Neural progenitor cell (in vitro differentiated cells): ENCODE results near the gene NKAIN2. TPM values are rescaled to one million over a fixed set of nuclear protein-coding genes. Genes with fewer than 3 reads are reported as not detected.

ENCODE experiments used
- DNase-seq: peaks from one replicate; pipeline ENCODE4 v3.0.0-alpha.2; 2016; ENCODE audit warnings: low spot score
- H2AFZ ChIP-seq: fragments of 200-600 bp; sonication (generic); replicated peaks from 2 replicates; pipeline ENCODE4 v1.6.1; 2016; ENCODE audit warnings: antibody characterized with exemption
- H3F3A ChIP-seq: fragments of 200-600 bp; sonication (generic); 2 replicates; pipeline ENCODE4 v1.6.1; 2016; ENCODE audit warnings: antibody characterized with exemption, low read depth
- H3K27ac ChIP-seq: fragments of 200-600 bp; sonication (generic); 2 replicates; pipeline ENCODE4 v1.5.1; 2016; ENCODE audit warnings: mild to moderate bottlenecking
- H3K27me3 ChIP-seq: fragments of 200-600 bp; sonication (generic); 2 replicates; pipeline ENCODE4 v1.6.1; 2016; ENCODE audit warnings: mild to moderate bottlenecking, moderate library complexity
- H3K36me3 ChIP-seq: fragments of 200-600 bp; sonication (generic); 2 replicates; pipeline ENCODE4 v1.5.1; 2016
- H3K4me1 ChIP-seq: fragments of 200-600 bp; sonication (generic); 2 replicates; pipeline ENCODE4 v1.6.1; 2016; ENCODE audit warnings: mixed run types
- H3K4me2 ChIP-seq: fragments of 200-600 bp; sonication (generic); 2 replicates; pipeline ENCODE4 v1.6.1; 2016
- H3K4me3 ChIP-seq: fragments of 200-600 bp; sonication (generic); 2 replicates; pipeline ENCODE4 v1.5.1; 2016
- H3K79me2 ChIP-seq: fragments of 200-600 bp; sonication (generic); 2 replicates; pipeline ENCODE4 v1.6.1; 2016; ENCODE audit warnings: low read depth
- H3K9ac ChIP-seq: fragments of 200-600 bp; sonication (generic); 2 replicates; pipeline ENCODE4 v1.6.1; 2016
- H3K9me3 ChIP-seq: fragments of 200-600 bp; sonication (generic); 2 replicates; pipeline ENCODE4 v1.5.1; 2016; ENCODE audit warnings: low read depth
- H4K20me1 ChIP-seq: fragments of 200-600 bp; sonication (generic); 2 replicates; pipeline ENCODE4 v1.6.1; 2016; ENCODE audit warnings: low read depth
- H3K27ac Mint-ChIP-seq: 3 replicates; pipeline ENCODE4 v1.8.0; 2021; ENCODE audit warnings: mixed read lengths
- H3K27me3 Mint-ChIP-seq: 2 replicates; pipeline ENCODE4 v1.8.0; 2022; ENCODE audit warnings: low read depth, mild to moderate bottlenecking, inconsistent platforms, moderate library complexity, mixed read lengths; ENCODE audit not compliant: insufficient read depth
- H3K36me3 Mint-ChIP-seq: 3 replicates; pipeline ENCODE4 v1.8.0; 2021; ENCODE audit warnings: mixed read lengths
- H3K4me1 Mint-ChIP-seq: 3 replicates; pipeline ENCODE4 v1.8.0; 2021; ENCODE audit warnings: mixed read lengths
- H3K4me3 Mint-ChIP-seq: 3 replicates; pipeline ENCODE4 v1.8.0; 2021; ENCODE audit warnings: mild to moderate bottlenecking, moderate library complexity, mixed read lengths
- H3K9me3 Mint-ChIP-seq: 3 replicates; pipeline ENCODE4 v1.8.0; 2020; ENCODE audit warnings: mixed read lengths
- EZH2 ChIP-seq: fragments of 200-600 bp; sonication (generic); IDR thresholded peaks from 2 replicates; pipeline ENCODE4 v1.6.1; 2017; ENCODE audit warnings: antibody characterized with exemption, mild to moderate bottlenecking, moderate library complexity
- EZH2phosphoT487 ChIP-seq: fragments of 200-600 bp; sonication (generic); IDR thresholded peaks from 2 replicates; pipeline ENCODE4 v1.6.1; 2017; ENCODE audit warnings: antibody characterized with exemption
- total RNA-seq: library from RNA; depleted of rRNA; stranded (reverse); fragments of >200 nt; gene quantifications from 2 replicates; pipeline ENCODE4 v1.2.3, GENCODE V29; 2015; ENCODE audit warnings: low replicate concordance
- TF ChIP-seq, protein P1 (sequence below): fragments of 200-600 bp; sonication (generic); IDR thresholded peaks from 2 replicates; pipeline ENCODE4 v1.5.1; 2017; ENCODE audit warnings: antibody characterized with exemption, mild to moderate bottlenecking

NKAIN2 gene
- total RNA-seq, 1 donor from 2014 or later: 0.45 TPM

DNA sequence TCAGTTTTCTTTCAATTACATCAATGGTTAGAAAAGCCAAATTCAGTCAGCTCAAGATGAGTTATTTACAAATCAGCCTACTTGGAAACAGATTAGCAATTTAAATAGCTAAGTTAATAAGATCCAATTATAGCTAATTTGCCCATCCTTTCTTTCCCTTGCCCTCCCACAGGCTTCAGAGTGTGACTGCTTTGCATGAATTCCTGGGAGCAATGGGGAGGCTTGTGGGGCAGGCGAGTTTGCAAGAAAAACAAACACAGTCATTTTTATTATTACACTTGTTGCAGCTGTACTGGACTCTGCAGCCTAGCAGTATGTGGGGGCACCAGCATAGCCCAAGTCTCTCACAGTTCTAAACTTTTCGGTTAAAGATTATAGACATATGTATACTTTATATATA is 219.0 kb downstream of the NKAIN2 start:
- Histone ChIP-seq H3K27me3 (no peaks in the 10 kb centered on the region), H3K4me1 (no peaks in the 10 kb centered on the region), H3F3A (no peaks in the 10 kb centered on the region), H3K4me2 (no peak overlapping the region), H3K9ac (no peak overlapping the region), H3K9me3 (no peaks in the 10 kb centered on the region), H3K79me2 (no peaks in the 10 kb centered on the region), H3K4me3 (no peak overlapping the region), H2AFZ (no peak overlapping the region), H3K36me3 (no peaks in the 10 kb centered on the region), H4K20me1 (no peaks in the 10 kb centered on the region), H3K27ac (no peak overlapping the region)
- Mint-ChIP-seq H3K36me3 (no peaks in the 10 kb centered on the region), H3K4me1 (no peaks in the 10 kb centered on the region), H3K4me3 (no peak overlapping the region), H3K9me3 (peaks cover 6% of the 10 kb centered on the region), H3K27me3 (peaks cover 2% of the 10 kb centered on the region), H3K27ac (no peak overlapping the region)
- peak; percentile 44 for DNase-seq
- TF ChIP-seq EZH2: no peak
- no peak for TF ChIP-seq EZH2phosphoT487
- TF ChIP-seq, protein P1, sequence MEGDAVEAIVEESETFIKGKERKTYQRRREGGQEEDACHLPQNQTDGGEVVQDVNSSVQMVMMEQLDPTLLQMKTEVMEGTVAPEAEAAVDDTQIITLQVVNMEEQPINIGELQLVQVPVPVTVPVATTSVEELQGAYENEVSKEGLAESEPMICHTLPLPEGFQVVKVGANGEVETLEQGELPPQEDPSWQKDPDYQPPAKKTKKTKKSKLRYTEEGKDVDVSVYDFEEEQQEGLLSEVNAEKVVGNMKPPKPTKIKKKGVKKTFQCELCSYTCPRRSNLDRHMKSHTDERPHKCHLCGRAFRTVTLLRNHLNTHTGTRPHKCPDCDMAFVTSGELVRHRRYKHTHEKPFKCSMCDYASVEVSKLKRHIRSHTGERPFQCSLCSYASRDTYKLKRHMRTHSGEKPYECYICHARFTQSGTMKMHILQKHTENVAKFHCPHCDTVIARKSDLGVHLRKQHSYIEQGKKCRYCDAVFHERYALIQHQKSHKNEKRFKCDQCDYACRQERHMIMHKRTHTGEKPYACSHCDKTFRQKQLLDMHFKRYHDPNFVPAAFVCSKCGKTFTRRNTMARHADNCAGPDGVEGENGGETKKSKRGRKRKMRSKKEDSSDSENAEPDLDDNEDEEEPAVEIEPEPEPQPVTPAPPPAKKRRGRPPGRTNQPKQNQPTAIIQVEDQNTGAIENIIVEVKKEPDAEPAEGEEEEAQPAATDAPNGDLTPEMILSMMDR: no peak

DNA sequence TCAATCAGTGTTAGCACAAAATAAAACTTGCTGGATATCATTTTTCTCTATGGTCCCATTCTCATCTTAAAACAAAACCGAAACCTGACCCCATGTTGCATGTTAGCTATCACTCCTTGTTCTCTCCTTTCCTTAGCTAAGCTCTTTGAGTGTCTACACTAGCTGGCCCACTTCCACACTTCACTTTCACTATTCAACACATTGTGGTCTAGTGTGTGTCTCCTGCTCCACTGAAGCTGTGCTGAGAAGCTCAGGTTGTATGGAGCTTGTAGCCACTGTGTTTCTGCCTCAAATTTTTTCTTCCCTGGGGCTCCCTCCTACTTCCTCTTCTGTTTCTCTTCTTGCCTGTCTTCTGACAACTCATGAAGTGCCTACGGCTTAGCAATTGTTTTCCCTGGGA is 223.0 kb downstream of the NKAIN2 start:
- H3K4me3 ChIP-seq: no peak overlapping the region
- Mint-ChIP-seq H3K4me1 (peaks cover 6% of the 10 kb centered on the region), H3K27ac (no peak overlapping the region), H3K27me3 (no peaks in the 10 kb centered on the region), H3K9me3 (no peaks in the 10 kb centered on the region), H3K36me3 (no peaks in the 10 kb centered on the region), H3K4me3 (no peak overlapping the region)
- no peaks in the 10 kb centered on the region for H4K20me1 ChIP-seq
- peaks cover 7% of the 10 kb centered on the region for H3K4me1 ChIP-seq
- H3K36me3 ChIP-seq: no peaks in the 10 kb centered on the region
- DNase-seq: no peak
- no peak overlapping the region for H2AFZ ChIP-seq
- TF ChIP-seq, protein P1: no peak
- no peak for TF ChIP-seq EZH2
- no peak overlapping the region for H3K4me2 ChIP-seq
- no peaks in the 10 kb centered on the region for H3F3A ChIP-seq
- H3K9me3 ChIP-seq: no peaks in the 10 kb centered on the region
- no peaks in the 10 kb centered on the region for H3K27me3 ChIP-seq
- H3K27ac ChIP-seq: no peak overlapping the region
- no peak overlapping the region for H3K9ac ChIP-seq
- H3K79me2 ChIP-seq: no peaks in the 10 kb centered on the region

DNA sequence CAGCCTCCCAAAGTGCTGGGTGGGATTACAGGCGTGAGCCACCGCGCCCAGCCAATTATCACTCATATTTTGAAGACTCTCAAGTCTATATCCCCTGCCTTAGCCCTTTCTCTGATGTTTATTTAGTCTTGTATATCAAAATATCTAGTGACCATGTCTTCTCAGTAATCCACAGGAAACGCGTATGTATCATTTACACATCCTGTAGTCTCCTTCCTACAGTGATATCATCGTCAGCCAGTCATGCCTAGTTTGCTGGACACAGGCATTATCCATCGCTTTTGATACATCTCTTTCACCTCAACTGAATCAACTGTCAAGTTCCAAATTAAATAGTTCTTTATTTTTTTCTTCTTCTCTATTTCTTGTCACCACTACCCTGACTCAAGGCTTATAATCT is 223.7 kb downstream of the NKAIN2 start:
- Histone ChIP-seq H2AFZ (no peak overlapping the region), H3K4me1 (peaks cover 7% of the 10 kb centered on the region), H3K79me2 (no peaks in the 10 kb centered on the region), H3K4me3 (no peak overlapping the region), H3K36me3 (no peaks in the 10 kb centered on the region), H3K4me2 (no peak overlapping the region), H3F3A (no peaks in the 10 kb centered on the region), H3K9me3 (no peaks in the 10 kb centered on the region), H3K27me3 (no peaks in the 10 kb centered on the region), H3K27ac (no peak overlapping the region), H3K9ac (no peak overlapping the region), H4K20me1 (no peaks in the 10 kb centered on the region)
- no peak for DNase-seq
- no peaks in the 10 kb centered on the region for H3K27me3 Mint-ChIP-seq
- peaks cover 6% of the 10 kb centered on the region for H3K4me1 Mint-ChIP-seq
- H3K27ac Mint-ChIP-seq: no peak overlapping the region
- H3K36me3 Mint-ChIP-seq: no peaks in the 10 kb centered on the region
- no peak overlapping the region for H3K4me3 Mint-ChIP-seq
- no peaks in the 10 kb centered on the region for H3K9me3 Mint-ChIP-seq
- TF ChIP-seq, protein P1: no peak
- no peak for TF ChIP-seq EZH2
- TF ChIP-seq EZH2phosphoT487: no peak

- Mint-ChIP-seq H3K9me3 (no peaks in the 10 kb centered on the region), H3K36me3 (no peaks in the 10 kb centered on the region), H3K27ac (no peak overlapping the region), H3K27me3 (no peaks in the 10 kb centered on the region), H3K4me1 (peaks cover 10% of the 10 kb centered on the region), H3K4me3 (no peak overlapping the region)
- Histone ChIP-seq H3K36me3 (no peaks in the 10 kb centered on the region), H2AFZ (no peak overlapping the region), H3K27ac (no peak overlapping the region), H3K9me3 (no peaks in the 10 kb centered on the region), H4K20me1 (no peaks in the 10 kb centered on the region), H3K4me2 (no peak overlapping the region), H3K27me3 (no peaks in the 10 kb centered on the region), H3K9ac (no peak overlapping the region), H3K4me1 (peaks cover 7% of the 10 kb centered on the region), H3K4me3 (no peak overlapping the region), H3F3A (no peaks in the 10 kb centered on the region), H3K79me2 (no peaks in the 10 kb centered on the region)
- DNase-seq: no peak
- TF ChIP-seq EZH2: no peak
- TF ChIP-seq, protein P1: no peak
- no peak for TF ChIP-seq EZH2phosphoT487
Observed at GRCh38 chr6:124028117-124028516, 224.5 kb downstream of the NKAIN2 start.
